ENCODE measurements around the gene ALKBH8.
"Not testable (repeated sequence)": the region's sequence is repeated elsewhere in the genome, so short reads cannot be mapped to it uniquely, and the experiment has no call there.

GRCh38 chr11:107576497-107577345, 11.2 kb upstream of the ALKBH8 start:
- TF ChIP-seq CTCF (optimal IDR thresholded peaks at IDR 0.05 in 1 of 3, IDR thresholded peaks at IDR 0.05 in 1 of 3, conservative IDR thresholded peaks at IDR 0.05 in 1 of 3; ENCODE audit: extremely low read depth in 1 of 3, insufficient read depth in 2 of 3, low read length in 3 of 3), result peak; percentile 45 to 57 (median 56)
- not testable (repeated sequence) for TF ChIP-seq EZH2 (IDR thresholded peaks at IDR 0.05; ENCODE audit: low read length)

Measured in keratinocyte (primary cell).